ENCODE measurements around the gene SORCS2.
A peak's percentile ranks its signal among the peaks of the same experiment; 100 is the strongest.

The SORCS2 gene

GRCh38 chr4:7464259-7464655, 271.9 kb downstream of the SORCS2 start:
- no peak for DNase-seq

- DNase-seq = no peak
Measured at GRCh38 chr4:7465017-7465416, 272.7 kb downstream of the SORCS2 start.

DNA sequence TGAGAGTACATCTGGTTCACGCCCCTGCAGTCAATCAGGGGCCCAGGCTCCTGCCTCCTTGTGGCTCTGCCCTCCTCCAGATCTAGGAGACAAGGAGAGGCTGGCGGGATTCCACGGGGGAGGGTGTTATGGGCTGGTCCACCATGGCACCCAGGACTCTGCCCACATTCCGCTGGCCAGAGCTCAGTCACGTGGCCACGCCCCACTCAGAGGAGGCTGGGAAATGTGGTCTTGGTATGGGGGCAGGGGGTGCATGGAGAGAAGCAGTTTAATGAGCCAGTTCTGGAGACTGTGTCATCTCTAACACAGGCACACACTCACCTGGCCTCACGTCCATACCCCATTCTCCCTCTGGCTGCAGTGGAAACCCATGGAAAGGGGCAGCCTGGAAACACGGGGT, 273.9 kb downstream of the SORCS2 start:
- DNase-seq = no peak

DNA sequence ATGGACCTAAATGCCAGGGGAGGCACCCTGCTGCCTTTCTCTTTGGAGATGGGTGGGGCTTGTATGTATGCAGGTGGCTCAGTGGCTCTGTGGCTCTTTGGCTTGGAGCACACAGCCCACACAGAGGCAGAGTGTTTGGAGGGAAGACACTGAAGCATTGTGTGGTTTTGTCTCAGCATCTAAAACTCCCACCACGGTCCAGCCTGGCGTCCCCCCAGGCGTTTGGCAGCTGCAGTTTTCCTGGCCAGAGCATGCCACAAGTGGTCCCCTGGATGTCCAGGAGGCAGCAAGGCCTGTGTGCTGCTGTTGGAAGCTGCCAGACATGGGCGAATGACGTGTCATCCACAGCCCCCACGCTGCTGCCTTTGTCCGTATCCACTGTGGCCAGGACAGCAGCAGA, 274.6 kb downstream of the SORCS2 start:
- DNase-seq = no peak

DNA sequence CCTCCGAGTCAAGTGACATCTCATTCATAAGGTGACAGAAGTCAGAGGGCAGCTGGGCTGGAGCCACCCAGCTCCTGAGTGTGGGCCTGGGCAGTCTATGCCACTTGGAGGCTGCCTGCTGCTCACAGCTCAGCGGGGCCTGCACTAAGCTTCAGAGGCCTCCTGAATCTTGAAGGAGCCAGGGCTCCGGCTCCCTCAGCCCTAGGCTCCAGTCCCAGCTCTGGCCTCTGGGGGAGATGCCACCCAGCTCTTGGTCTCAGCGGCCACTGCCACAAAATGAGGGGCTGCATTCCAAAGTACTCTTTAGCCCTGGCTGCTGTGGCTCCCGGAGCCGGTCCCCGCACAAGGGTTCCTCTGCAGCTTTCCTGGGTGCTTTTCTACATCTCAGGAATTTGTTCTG, 275.1 kb downstream of the SORCS2 start:
- DNase-seq = no peak

DNA sequence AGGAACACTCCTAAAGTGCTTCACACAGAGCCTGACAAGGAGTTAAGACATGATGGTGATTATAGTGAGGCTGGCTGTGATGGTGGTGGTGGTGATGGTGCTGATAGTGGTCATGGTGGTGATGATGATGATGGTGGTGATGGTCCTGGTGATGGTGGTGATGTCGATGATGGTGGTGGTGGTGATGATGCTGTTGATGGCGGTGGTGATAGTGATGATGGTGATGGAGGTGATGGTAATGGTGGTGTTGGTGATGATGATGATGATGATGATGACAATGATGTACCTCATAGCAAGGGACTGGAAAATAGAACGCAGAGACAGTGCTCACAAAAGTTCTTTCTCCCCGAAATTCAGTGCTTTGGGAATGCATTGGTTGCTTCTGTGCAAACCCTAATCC, 276.7 kb downstream of the SORCS2 start:
- no peak for DNase-seq

DNA sequence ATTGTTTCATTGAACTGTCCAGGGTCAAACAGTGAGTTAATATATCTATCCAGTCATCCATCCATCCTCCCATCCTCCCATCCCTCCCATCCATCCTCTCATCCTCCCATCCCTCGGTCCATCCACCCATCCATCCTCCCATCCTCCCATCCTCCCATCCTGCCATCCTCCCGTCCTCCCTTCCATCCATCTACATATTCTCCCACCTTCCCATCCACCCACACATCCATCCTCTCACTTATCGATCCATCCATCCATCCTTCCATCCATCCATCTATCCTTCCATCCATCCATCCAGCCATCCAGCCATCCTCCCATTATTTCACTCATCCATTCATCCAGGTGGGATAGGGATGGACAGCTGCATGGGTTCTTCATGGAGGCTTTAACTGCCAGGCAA, 277.8 kb downstream of the SORCS2 start:
- no peak for DNase-seq

GRCh38 chr4:7470522-7471128, 278.3 kb downstream of the SORCS2 start:
- DNase-seq = no peak

- no peak for DNase-seq
Measured at GRCh38 chr4:7472442-7473013, 280.2 kb downstream of the SORCS2 start.

GRCh38 chr4:7473081-7473480, 280.7 kb downstream of the SORCS2 start:
- DNase-seq = no peak

- no peak for DNase-seq
Measured at GRCh38 chr4:7474320-7474719, 282.0 kb downstream of the SORCS2 start.

GRCh38 chr4:7475207-7475606, 282.9 kb downstream of the SORCS2 start:
- no peak for DNase-seq

- no peak for DNase-seq
Measured at GRCh38 chr4:7476820-7477219, 284.5 kb downstream of the SORCS2 start.

DNA sequence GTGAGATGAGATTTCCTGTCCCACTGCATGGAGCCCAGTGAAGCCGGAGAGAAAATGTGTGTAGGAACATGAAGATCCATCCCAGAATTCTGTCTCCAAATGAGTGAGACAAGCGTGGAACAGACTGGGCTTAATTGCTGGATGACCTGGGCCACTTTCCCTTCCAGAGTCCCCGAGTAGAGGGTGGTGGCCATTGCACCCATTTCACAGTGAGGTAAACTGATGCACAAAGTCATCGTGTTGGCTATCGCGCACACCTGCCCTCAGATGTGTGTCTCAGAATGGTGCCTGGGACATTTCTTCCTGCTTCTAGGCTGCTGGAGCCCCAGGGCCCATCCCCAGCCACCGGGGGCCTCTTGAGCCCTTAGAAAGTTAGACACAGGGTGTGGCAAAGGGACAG, 285.4 kb downstream of the SORCS2 start:
- DNase-seq = no peak

DNA sequence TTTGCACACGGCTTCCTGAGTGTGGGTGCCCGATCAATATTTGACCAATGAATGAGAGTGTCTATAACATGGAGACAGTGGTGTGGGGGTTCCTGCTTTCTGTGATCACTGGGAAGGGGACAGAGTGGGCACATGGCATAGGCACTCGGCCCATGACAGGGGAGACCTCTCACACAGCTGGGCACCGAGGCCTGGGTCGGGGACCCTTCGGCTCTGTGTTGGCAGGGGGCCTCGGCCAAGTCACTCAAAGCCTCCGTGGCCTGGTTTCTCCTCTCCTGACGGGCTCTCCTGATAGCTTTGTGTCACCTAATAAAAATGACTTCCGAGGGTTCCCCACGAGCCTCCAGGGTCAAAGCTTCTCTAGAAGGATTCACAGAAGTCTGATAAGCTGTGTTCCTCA, 286.3 kb downstream of the SORCS2 start:
- no peak for DNase-seq

DNA sequence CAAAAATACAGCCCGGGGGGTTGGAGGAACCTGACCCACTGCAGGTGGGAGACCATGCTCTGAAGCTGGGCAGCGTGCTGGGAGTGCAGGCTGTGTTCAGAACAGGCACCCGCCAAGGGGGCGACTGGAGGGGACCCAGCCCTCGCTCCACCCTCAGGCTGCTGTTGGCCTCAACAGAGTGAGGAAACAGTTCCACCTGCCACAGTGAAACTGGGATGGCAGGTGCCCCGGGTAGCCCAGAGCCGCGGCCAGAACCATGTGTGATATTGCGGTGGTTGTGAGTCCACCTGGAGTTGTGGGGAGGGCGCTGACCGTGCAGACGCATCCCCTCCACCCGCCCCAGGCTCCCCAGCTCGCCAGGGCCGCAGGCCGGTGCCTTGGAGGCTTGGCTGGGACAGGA, 288.1 kb downstream of the SORCS2 start:
- DNase-seq = no peak

DNA sequence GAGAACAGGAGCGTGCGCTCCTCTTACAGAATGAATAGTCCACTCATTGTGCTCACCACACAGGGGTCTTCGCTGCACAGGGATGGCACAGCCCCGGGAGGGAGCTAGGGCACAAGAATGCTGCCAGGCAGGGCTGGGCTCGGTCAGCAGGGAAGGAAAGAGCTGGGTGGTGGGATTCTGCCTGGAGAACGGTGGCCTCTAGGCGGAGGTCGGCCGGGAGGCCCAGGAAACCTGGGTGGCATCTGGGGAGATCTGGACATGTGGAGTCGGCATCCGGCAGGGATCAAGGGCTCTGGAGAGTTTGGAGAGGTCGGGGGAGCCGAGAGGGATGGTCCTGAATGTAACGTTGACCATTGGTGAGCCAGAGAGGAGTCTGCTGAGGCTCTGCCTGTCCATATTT, 288.9 kb downstream of the SORCS2 start:
- DNase-seq = no peak

- DNase-seq = no peak
Measured at GRCh38 chr4:7485096-7485495, 292.8 kb downstream of the SORCS2 start.

DNA sequence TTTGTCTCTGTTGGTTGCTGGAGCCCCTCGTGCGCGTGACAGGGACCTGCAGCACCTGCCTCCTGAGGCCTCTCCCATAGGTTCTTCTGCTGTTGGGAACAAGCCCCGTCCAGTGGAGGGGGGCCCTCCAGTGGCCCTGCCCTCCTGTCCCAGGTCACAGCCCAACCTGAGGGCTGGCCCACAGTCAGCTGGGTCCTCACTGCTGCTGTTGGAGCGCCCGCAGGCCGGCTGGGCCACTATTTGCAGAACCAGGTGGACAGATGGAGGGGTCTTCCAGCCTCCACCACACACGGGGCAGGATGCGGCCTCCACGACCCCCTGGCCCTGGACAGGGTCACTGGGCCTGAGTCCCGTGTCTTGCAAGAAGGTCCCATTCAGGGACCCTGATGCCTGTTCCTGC, 293.8 kb downstream of the SORCS2 start:
- no peak for DNase-seq

DNA sequence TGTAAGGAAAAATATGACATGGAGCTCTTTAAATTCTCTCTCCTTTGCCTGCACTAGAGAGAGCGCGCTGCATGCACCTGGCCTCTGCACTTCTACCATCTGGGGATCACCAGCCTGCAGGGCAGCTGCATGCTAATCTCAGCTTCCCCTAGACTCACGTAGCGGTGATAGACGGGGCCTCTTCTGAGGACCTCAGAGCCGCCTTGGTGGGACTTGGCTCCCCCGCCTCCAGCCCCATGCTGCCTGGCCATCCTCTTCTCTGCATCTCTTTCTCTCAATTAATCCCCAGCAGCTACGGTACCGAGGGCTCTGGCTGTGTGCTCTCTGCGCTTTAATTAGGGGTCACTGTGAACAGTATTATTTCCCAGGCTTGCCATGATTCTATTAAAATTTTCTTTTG, 295.2 kb downstream of the SORCS2 start:
- DNase-seq = no peak

GRCh38 chr4:7487998-7488671, 295.8 kb downstream of the SORCS2 start:
- DNase-seq = no peak

- no peak for DNase-seq
Measured at GRCh38 chr4:7491915-7492314, 299.6 kb downstream of the SORCS2 start.

GRCh38 chr4:7498446-7499200, 306.3 kb downstream of the SORCS2 start:
- peak; percentile 40 for DNase-seq

DNA sequence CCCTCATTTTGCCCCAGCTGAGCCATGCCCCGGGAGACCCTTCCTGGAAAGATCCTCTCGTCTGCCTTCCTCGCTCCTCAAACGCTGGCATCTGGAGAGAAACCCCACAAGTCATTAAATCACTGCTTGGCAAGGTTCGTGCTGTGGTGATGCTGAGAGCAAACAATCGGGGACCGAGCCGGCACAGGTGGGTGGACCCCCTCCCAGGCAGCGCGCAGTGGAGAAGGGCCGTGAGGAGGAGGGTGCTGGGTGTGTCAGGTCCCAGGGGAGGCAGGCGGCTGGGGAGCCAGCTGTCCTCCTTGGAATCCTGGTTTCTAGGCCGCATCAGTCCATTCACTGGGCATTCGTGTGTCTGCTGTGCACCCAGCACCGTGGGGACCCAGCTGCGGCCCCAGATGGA, 307.3 kb downstream of the SORCS2 start:
- peak; percentile 63 for DNase-seq
